Ishikawa (cell line): Measurements from ENCODE around the gene MRPS34.

ENCODE experiments used
- CEBPB ChIP-seq: IDR thresholded peaks from 2 replicates; pipeline ENCODE4 v1.6.1; 2012
- CREB1 ChIP-seq: IDR thresholded peaks from 2 replicates; pipeline ENCODE4 v1.6.1; 2012; ENCODE audit warnings: low read depth
- EGR1 ChIP-seq: IDR thresholded peaks from 2 replicates; pipeline ENCODE4 v1.6.1; 2012
- EP300 ChIP-seq: IDR thresholded peaks from 2 replicates; pipeline ENCODE4 v1.6.1; 2012; ENCODE audit warnings: borderline replicate concordance
- FOXM1 ChIP-seq: IDR thresholded peaks from 2 replicates; pipeline ENCODE4 v1.6.1; 2012; ENCODE audit warnings: low read depth, borderline replicate concordance
- MAX ChIP-seq: IDR thresholded peaks from 2 replicates; pipeline ENCODE4 v1.6.1; 2012
- NFIC ChIP-seq: IDR thresholded peaks from 2 replicates; pipeline ENCODE4 v1.6.1; 2012
- RAD21 ChIP-seq: IDR thresholded peaks from 2 replicates; pipeline ENCODE4 v1.6.1; 2012; ENCODE audit warnings: low read depth
- REST ChIP-seq: IDR thresholded peaks from 2 replicates; pipeline ENCODE4 v1.6.1; 2012; ENCODE audit warnings: low read depth, mild to moderate bottlenecking
- TAF1 ChIP-seq: IDR thresholded peaks from 2 replicates; pipeline ENCODE4 v1.6.1; 2012; ENCODE audit warnings: low read depth, mild to moderate bottlenecking
- TCF12 ChIP-seq: IDR thresholded peaks from 2 replicates; pipeline ENCODE4 v1.6.1; 2012; ENCODE audit warnings: low read depth
- TEAD4 ChIP-seq: IDR thresholded peaks from 2 replicates; pipeline ENCODE4 v1.6.1; 2012
- USF1 ChIP-seq: IDR thresholded peaks from 2 replicates; pipeline ENCODE4 v1.6.1; 2012
- YY1 ChIP-seq: IDR thresholded peaks from 2 replicates; pipeline ENCODE4 v1.6.1; 2012; ENCODE audit warnings: low read depth
- ZBTB7A ChIP-seq: IDR thresholded peaks from 2 replicates; pipeline ENCODE4 v1.6.1; 2012; ENCODE audit warnings: low read depth

MRPS34 gene

DNA sequence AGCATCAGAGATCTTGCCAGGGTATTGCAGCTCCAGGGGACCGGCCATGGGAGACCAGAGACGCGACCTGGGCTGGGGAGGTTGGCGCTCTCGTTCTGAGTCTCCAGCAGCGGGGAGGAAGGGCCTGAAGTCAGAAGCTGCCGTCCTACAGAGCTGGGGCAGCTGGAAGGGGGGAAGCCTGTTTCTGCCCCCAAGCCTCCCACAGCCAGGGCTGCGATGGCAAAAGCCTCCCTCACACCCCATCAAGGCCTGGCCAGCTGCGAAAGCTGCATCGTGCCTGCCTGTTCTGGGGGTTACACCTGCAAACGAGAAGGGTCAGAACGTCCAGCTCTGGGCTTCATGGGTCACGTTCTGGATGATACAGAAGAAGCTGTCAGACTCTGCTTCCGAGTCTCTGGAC lies 40.9 kb downstream of the MRPS34 start:
- TF ChIP-seq FOXM1 (no peak), MAX (no peak), TAF1 (no peak), RAD21 (no peak), TCF12 (no peak), REST (no peak), CREB1 (no peak), USF1 (no peak), CEBPB (no peak), NFIC (no peak), EP300 (no peak), EGR1 (no peak), YY1 (no peak)

- TF ChIP-seq TAF1 (no peak), EP300 (no peak), CREB1 (no peak), TCF12 (no peak), YY1 (no peak), CEBPB (no peak), EGR1 (no peak), MAX (no peak), TEAD4 (no peak), USF1 (no peak), RAD21 (no peak), FOXM1 (no peak), NFIC (no peak)
These were observed 41.3 kb downstream of the MRPS34 start for GRCh38 chr16:1731603-1732002.

DNA sequence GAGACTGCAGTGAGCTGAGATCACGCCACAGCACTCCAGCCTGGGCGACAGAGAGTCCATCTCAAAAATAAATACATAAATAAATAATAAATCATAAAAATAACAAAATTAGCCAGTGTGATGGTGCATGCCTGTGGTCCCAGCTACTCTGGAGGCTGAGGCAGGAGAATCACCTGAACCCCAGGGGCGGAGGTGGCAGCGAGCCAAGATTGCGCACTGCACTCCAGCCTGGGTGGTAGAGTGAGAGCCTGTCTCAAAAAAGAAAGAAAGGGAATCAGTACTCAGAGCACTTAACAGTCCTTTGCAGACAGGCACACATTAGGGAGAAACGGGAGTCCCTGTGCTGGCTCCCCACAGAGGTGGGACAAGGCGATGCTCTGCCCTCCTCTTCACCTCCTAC lies 41.9 kb downstream of the MRPS34 start:
- TF ChIP-seq MAX (no peak), NFIC (no peak), TAF1 (no peak)

- TF ChIP-seq TCF12 = no peak
- TF ChIP-seq NFIC = no peak
- no peak for TF ChIP-seq CREB1
- TF ChIP-seq YY1 = no peak
- TF ChIP-seq MAX = no peak
These were observed 43.5 kb downstream of the MRPS34 start for GRCh38 chr16:1729445-1729844.

- TF ChIP-seq TAF1 = no peak
- TF ChIP-seq RAD21 = no peak
- TF ChIP-seq MAX = no peak
- TF ChIP-seq REST = no peak
- TF ChIP-seq ZBTB7A = no peak
- TF ChIP-seq USF1 = no peak
- no peak for TF ChIP-seq YY1
- TF ChIP-seq NFIC = no peak
- TF ChIP-seq EGR1 = no peak
- no peak for TF ChIP-seq FOXM1
- TF ChIP-seq EP300 = no peak
- TF ChIP-seq TEAD4 = no peak
- no peak for TF ChIP-seq CEBPB
- no peak for TF ChIP-seq CREB1
- no peak for TF ChIP-seq TCF12
These were observed 43.9 kb downstream of the MRPS34 start for GRCh38 chr16:1729026-1729425.
